Liver (tissue), 9 donors: ENCODE measurements around the gene REEP1. TPM values are rescaled to one million over a fixed set of nuclear protein-coding genes. Genes with fewer than 3 reads are reported as not detected.

ENCODE experiments used
- DNase-seq: peaks from one replicate; pipeline ENCODE4 v3.0.0-alpha.2; 2017; ENCODE audit warnings: low spot score
- H3K27ac ChIP-seq, 2 donors: one replicate each; pipeline ENCODE4 v1.7.0; 2013; ENCODE audit warnings: inconsistent platforms in 2 of 2, low read length in 2 of 2, control low read depth in 1 of 2, low read depth in 1 of 2, mild to moderate bottlenecking in 1 of 2
- H3K27me3 ChIP-seq, 4 donors: one replicate each; pipeline versions ENCODE4 v1.6.1 to v1.7.0; 2013; ENCODE audit warnings: low read length in 3 of 4, inconsistent platforms in 1 of 4, mild to moderate bottlenecking in 1 of 4, moderate library complexity in 1 of 4; ENCODE audit not compliant: control insufficient read depth in 4 of 4, insufficient read depth in 4 of 4
- H3K36me3 ChIP-seq, 4 donors: one replicate each; pipeline versions ENCODE4 v1.6.1 to v1.7.0; 2013; ENCODE audit warnings: low read length in 3 of 4, mild to moderate bottlenecking in 3 of 4, low read depth in 1 of 4, moderate library complexity in 1 of 4; ENCODE audit not compliant: control insufficient read depth in 4 of 4, insufficient read depth in 3 of 4
- H3K4me1 ChIP-seq, 4 donors: one replicate each; pipeline versions ENCODE4 v1.6.1 to v1.7.0; 2013; ENCODE audit warnings: low read length in 3 of 4, mild to moderate bottlenecking in 3 of 4, moderate library complexity in 1 of 4; ENCODE audit not compliant: control insufficient read depth in 4 of 4, insufficient read depth in 4 of 4
- H3K4me3 ChIP-seq, 3 donors: one replicate each; pipeline versions ENCODE4 v1.6.1 to v1.7.0; 2013; ENCODE audit warnings: low read length in 3 of 3, control low read depth in 1 of 3, low read depth in 1 of 3, mild to moderate bottlenecking in 1 of 3
- H3K9ac ChIP-seq, 2 donors: one replicate each; pipeline ENCODE4 v1.7.0; 2013; ENCODE audit warnings: low read length in 2 of 2, mild to moderate bottlenecking in 2 of 2, moderate library complexity in 2 of 2, control low read depth in 1 of 2, low read depth in 1 of 2
- H3K9me3 ChIP-seq, 4 donors: one replicate each; pipeline versions ENCODE4 v1.6.1 to v1.7.0; 2013; ENCODE audit warnings: low read length in 3 of 4; ENCODE audit not compliant: control insufficient read depth in 4 of 4
- CTCF ChIP-seq: fragments of 150-350 bp; IDR thresholded peaks from 2 replicates; pipeline ENCODE4 v1.5.1; 2017; ENCODE audit warnings: improper control_type of control experiment, low read depth, low read length; ENCODE audit not compliant: missing input control
- EGR1 ChIP-seq, 2 donors: IDR thresholded peaks; 2 replicates each; pipeline ENCODE4 v1.6.1; 2016 to 2018; ENCODE audit warnings: antibody characterized with exemption in 2 of 2, low read depth in 2 of 2
- FOXA1 ChIP-seq: IDR thresholded peaks from 2 replicates; pipeline ENCODE4 v1.6.1; 2016; ENCODE audit warnings: antibody characterized with exemption
- FOXA2 ChIP-seq: IDR thresholded peaks from 2 replicates; pipeline ENCODE4 v1.6.1; 2016; ENCODE audit warnings: antibody characterized with exemption
- GABPA ChIP-seq, 2 donors: IDR thresholded peaks in 1 of 2; conservative IDR thresholded peaks in 1 of 2; 2 replicates each; pipeline ENCODE4 v1.6.1; 2016; ENCODE audit warnings: antibody characterized with exemption in 2 of 2, mild to moderate bottlenecking in 1 of 2, moderate library complexity in 1 of 2
- HNF4A ChIP-seq, 2 donors: conservative IDR thresholded peaks; 2 replicates each; pipeline ENCODE4 v1.6.1; 2016; ENCODE audit warnings: antibody characterized with exemption in 2 of 2, mild to moderate bottlenecking in 2 of 2
- HNF4G ChIP-seq: IDR thresholded peaks from 2 replicates; pipeline ENCODE4 v1.6.1; 2016; ENCODE audit warnings: antibody characterized with exemption
- JUND ChIP-seq, 2 donors: IDR thresholded peaks; 2 replicates each; pipeline ENCODE4 v1.6.1; 2016; ENCODE audit warnings: antibody characterized with exemption in 2 of 2
- MAX ChIP-seq: IDR thresholded peaks from 2 replicates; pipeline ENCODE4 v1.6.1; 2016; ENCODE audit warnings: antibody characterized with exemption
- NR2F2 ChIP-seq: IDR thresholded peaks from 2 replicates; pipeline ENCODE4 v1.6.1; 2016; ENCODE audit warnings: antibody characterized with exemption
- RAD21 ChIP-seq, 2 donors: IDR thresholded peaks; 2 replicates each; pipeline ENCODE4 v1.6.1; 2016; ENCODE audit warnings: antibody characterized with exemption in 2 of 2, mild to moderate bottlenecking in 2 of 2
- RXRA ChIP-seq, 2 donors: IDR thresholded peaks; 2 replicates each; pipeline ENCODE4 v1.6.1; 2017 to 2018; ENCODE audit warnings: antibody characterized with exemption in 2 of 2, mild to moderate bottlenecking in 1 of 2
- SP1 ChIP-seq: IDR thresholded peaks from 2 replicates; pipeline ENCODE4 v1.6.1; 2018; ENCODE audit warnings: antibody characterized with exemption, mild to moderate bottlenecking
- TAF1 ChIP-seq: conservative IDR thresholded peaks from 2 replicates; pipeline ENCODE4 v1.6.1; 2016; ENCODE audit warnings: antibody characterized with exemption, mild to moderate bottlenecking
- YY1 ChIP-seq: IDR thresholded peaks from 2 replicates; pipeline ENCODE4 v1.6.1; 2016; ENCODE audit warnings: antibody characterized with exemption, mild to moderate bottlenecking
- ZBTB33 ChIP-seq: IDR thresholded peaks from 2 replicates; pipeline ENCODE4 v1.6.1; 2016; ENCODE audit warnings: antibody characterized with exemption
- WGBS: extraction: QIAGEN DNeasy Blood & Tissue Kit; methylation state at CpG from one replicate; pipeline ENCODE4 v1.1.7; 2013; 5-methylcytosine and 5-hydroxymethylcytosine counted together
- polyA plus RNA-seq, 2 donors: library from polyadenylated mRNA; stranded (reverse) in 1 of 2; unstranded in 1 of 2; fragments of 200-250 nt in 1 of 2; fragments of >200 nt in 1 of 2; fragmentation: Nextera tagmentation in 1 of 2; extraction: Ambion mirVana in 1 of 2; gene quantifications; one replicate each; pipeline versions ENCODE4 v1.2.1 to v1.2.3, GENCODE V29; 2013 to 2015
- total RNA-seq, 2 donors: library from RNA; depleted of rRNA; stranded (reverse); fragments of >200 nt; gene quantifications; one replicate each; pipeline ENCODE4 v1.2.3, GENCODE V29; 2014
- TF ChIP-seq, protein P1 (sequence below): IDR thresholded peaks from 2 replicates; pipeline ENCODE4 v1.6.1; 2016; ENCODE audit warnings: antibody characterized with exemption, mild to moderate bottlenecking
- donor health status: healthy.
- donor health status: healthy.
- donor health status: healthy.
- donor health status: healthy.
- donor health status: healthy.

Gene REEP1
- total and polyA plus RNA-seq, 4 donors: 0.46 to 1.7 (median 0.89) TPM

DNA sequence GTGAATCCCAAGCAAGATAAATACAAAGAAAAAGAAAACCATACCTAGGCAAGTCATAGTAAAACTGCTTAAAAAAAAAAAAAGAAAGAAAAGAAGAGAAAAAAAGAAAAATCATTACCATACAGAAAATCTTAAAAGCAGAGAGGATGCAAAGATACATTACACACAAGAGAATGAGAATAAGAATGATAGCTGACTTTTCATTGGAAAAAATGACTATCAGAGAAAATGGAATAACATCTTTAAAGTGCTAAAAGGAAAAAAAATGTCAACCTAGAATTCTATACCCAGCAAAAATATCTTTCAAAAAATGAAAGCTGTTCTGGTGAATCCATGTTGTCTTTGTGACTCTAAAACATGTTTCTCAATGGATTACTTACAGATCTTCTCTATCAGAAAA lies 66.2 kb downstream of the REEP1 start:
- TF ChIP-seq JUND (IDR thresholded peaks at IDR 0.05): no peak
- no peak for TF ChIP-seq FOXA2
- no peak for TF ChIP-seq MAX
- TF ChIP-seq ZBTB33: no peak
- TF ChIP-seq CTCF: no peak
- TF ChIP-seq FOXA1: no peak
- TF ChIP-seq RAD21 (IDR thresholded peaks at IDR 0.05): no peak
- TF ChIP-seq NR2F2: no peak
- no peak for TF ChIP-seq TAF1
- no peak for TF ChIP-seq SP1
- TF ChIP-seq, protein P1, sequence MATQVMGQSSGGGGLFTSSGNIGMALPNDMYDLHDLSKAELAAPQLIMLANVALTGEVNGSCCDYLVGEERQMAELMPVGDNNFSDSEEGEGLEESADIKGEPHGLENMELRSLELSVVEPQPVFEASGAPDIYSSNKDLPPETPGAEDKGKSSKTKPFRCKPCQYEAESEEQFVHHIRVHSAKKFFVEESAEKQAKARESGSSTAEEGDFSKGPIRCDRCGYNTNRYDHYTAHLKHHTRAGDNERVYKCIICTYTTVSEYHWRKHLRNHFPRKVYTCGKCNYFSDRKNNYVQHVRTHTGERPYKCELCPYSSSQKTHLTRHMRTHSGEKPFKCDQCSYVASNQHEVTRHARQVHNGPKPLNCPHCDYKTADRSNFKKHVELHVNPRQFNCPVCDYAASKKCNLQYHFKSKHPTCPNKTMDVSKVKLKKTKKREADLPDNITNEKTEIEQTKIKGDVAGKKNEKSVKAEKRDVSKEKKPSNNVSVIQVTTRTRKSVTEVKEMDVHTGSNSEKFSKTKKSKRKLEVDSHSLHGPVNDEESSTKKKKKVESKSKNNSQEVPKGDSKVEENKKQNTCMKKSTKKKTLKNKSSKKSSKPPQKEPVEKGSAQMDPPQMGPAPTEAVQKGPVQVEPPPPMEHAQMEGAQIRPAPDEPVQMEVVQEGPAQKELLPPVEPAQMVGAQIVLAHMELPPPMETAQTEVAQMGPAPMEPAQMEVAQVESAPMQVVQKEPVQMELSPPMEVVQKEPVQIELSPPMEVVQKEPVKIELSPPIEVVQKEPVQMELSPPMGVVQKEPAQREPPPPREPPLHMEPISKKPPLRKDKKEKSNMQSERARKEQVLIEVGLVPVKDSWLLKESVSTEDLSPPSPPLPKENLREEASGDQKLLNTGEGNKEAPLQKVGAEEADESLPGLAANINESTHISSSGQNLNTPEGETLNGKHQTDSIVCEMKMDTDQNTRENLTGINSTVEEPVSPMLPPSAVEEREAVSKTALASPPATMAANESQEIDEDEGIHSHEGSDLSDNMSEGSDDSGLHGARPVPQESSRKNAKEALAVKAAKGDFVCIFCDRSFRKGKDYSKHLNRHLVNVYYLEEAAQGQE: no peak
- Histone ChIP-seq H3K36me3 (no peaks in the 10 kb centered on the region), H3K9ac (no peak overlapping the region), H3K4me1 (no peaks in the 10 kb centered on the region), H3K9me3 (peaks cover 5 to 10% (median 8%) of the 10 kb centered on the region in 4 donors), H3K27me3 (no peaks in the 10 kb centered on the region), H3K27ac (no peak overlapping the region), H3K4me3 (no peak overlapping the region)
- DNase-seq: no peak

DNA sequence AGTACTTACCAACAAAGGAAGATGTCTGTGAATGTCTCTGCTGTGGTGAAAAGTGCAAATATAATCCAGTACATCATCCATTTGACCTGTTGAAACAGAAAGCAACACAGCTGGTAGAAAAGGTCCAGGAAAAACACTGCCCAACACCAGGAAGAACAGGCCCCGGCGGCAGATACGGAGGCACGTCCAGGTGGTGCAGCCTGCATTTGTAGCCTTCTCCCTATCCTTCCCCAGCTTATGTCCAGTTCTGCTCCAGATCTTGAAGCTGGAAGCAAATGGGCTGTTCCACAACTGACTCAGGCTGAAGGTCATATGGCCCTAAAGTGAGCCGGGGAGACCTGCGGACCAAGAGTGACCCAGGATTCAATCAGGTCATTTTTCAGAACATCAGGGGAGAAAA lies 73.5 kb downstream of the REEP1 start:
- WGBS: 94% methylated on average over 6 of the region's 6 CpGs
- no peaks in the 10 kb centered on the region for H3K4me1 ChIP-seq
- H3K27me3 ChIP-seq: no peaks in the 10 kb centered on the region
- H3K27ac ChIP-seq: no peak overlapping the region
- H3K9ac ChIP-seq: no peak overlapping the region
- H3K4me3 ChIP-seq: no peak overlapping the region
- H3K36me3 ChIP-seq: no peaks in the 10 kb centered on the region
- no peak for DNase-seq
- no peak for TF ChIP-seq TAF1
- TF ChIP-seq, protein P1: no peak
- TF ChIP-seq ZBTB33: no peak
- no peak for TF ChIP-seq RXRA (IDR thresholded peaks at IDR 0.05)
- TF ChIP-seq JUND (IDR thresholded peaks at IDR 0.05): no peak
- no peak for TF ChIP-seq NR2F2
- TF ChIP-seq FOXA1: no peak
- TF ChIP-seq MAX: no peak
- TF ChIP-seq GABPA (IDR thresholded peaks at IDR 0.05 in 1 of 2, conservative IDR thresholded peaks at IDR 0.05 in 1 of 2): no peak
- no peak for TF ChIP-seq HNF4A (conservative IDR thresholded peaks at IDR 0.05)
- no peak for TF ChIP-seq HNF4G
- no peak for TF ChIP-seq RAD21 (IDR thresholded peaks at IDR 0.05)
- TF ChIP-seq FOXA2: no peak
- no peak for TF ChIP-seq EGR1 (IDR thresholded peaks at IDR 0.05; ENCODE audit: low read depth in 2 of 2)
- TF ChIP-seq YY1: no peak
- no peaks in the 10 kb centered on the region for H3K9me3 ChIP-seq
